Muscle layer of colon (tissue), 2 donors: Measurements from ENCODE around the gene CDS1.

Source experiments
- H3K27ac ChIP-seq: one replicate; pipeline ENCODE4 v1.7.0; 2013; ENCODE audit warnings: low read depth, mild to moderate bottlenecking, low read length, moderate library complexity
- H3K27me3 ChIP-seq, 2 donors: one replicate each; pipeline ENCODE4 v1.7.0; 2013; ENCODE audit warnings: low read length in 2 of 2, mild to moderate bottlenecking in 2 of 2; ENCODE audit not compliant: insufficient read depth in 2 of 2, control insufficient read depth in 1 of 2
- H3K36me3 ChIP-seq: one replicate; pipeline ENCODE4 v1.7.0; 2013; ENCODE audit warnings: mild to moderate bottlenecking, low read length; ENCODE audit not compliant: insufficient read depth
- H3K4me1 ChIP-seq: one replicate; pipeline ENCODE4 v1.7.0; 2013; ENCODE audit warnings: mild to moderate bottlenecking, low read length; ENCODE audit not compliant: insufficient read depth
- H3K4me3 ChIP-seq, 2 donors: one replicate each; pipeline ENCODE4 v1.7.0; 2013; ENCODE audit warnings: low read length in 2 of 2, low read depth in 1 of 2, mild to moderate bottlenecking in 1 of 2, moderate library complexity in 1 of 2
- H3K9ac ChIP-seq: one replicate; pipeline ENCODE4 v1.7.0; 2013; ENCODE audit warnings: low read length
- H3K9me3 ChIP-seq: one replicate; pipeline ENCODE4 v1.7.0; 2013; ENCODE audit warnings: mild to moderate bottlenecking, low read length
- donor health status: abdominal sarcoma.
- donor health status: Adenocarcinoma of cecum.

Gene CDS1

DNA sequence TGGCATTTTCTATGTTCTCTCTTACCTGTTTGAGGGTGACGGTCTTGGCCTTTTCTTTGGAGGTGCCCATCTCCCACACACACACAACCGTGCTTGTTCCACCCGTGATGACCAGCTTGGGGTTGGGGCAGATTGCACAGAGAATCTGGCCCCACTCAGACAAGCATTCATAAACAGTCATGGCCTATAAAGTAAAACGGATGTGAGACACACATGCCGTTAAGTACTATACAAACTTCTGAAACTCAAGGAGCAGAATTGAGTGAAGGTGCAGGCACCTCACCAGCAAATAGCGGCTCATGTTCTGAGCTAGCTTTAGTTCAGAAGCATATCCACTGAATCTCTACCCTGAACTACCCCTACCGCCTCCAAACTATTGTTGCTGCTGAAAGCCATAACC is 107.6 kb downstream of the CDS1 start:
- H3K27me3 ChIP-seq: no peaks in the 10 kb centered on the region
- peaks cover 46% of the 10 kb centered on the region for H3K36me3 ChIP-seq
- no peaks in the 10 kb centered on the region for H3K9me3 ChIP-seq
- no peak overlapping the region for H3K9ac ChIP-seq
- no peak overlapping the region for H3K4me3 ChIP-seq
- no peak overlapping the region for H3K27ac ChIP-seq
- no peaks in the 10 kb centered on the region for H3K4me1 ChIP-seq

GRCh38 chr4:84691170-84691691 is 108.3 kb downstream of the CDS1 start:
- H3K4me3 ChIP-seq: no peak overlapping the region
- no peak overlapping the region for H3K27ac ChIP-seq
- no peaks in the 10 kb centered on the region for H3K27me3 ChIP-seq
- H3K9ac ChIP-seq: no peak overlapping the region
- no peaks in the 10 kb centered on the region for H3K4me1 ChIP-seq
- no peaks in the 10 kb centered on the region for H3K9me3 ChIP-seq
- H3K36me3 ChIP-seq: peaks cover 53% of the 10 kb centered on the region

DNA sequence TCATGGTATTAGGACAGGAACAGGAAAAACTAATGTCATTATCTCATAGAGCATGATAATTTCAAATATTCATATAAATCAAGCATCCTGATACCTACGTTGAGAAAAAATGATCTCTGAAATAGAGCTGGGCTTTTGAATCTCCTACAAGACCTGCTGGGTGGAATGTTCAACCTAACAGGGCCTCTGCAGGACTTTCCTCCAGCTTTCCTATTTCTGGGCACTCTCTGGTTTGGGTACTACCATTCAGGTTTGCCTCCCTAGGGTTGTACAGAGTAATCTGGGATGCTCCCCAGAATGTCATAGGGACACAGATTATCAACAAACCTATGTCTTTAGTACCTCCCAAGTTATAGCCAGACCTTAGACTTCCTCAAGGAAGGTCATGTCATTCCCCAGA is 108.9 kb downstream of the CDS1 start:
- Histone ChIP-seq H3K4me1 (no peaks in the 10 kb centered on the region), H3K9me3 (no peaks in the 10 kb centered on the region), H3K4me3 (no peak overlapping the region), H3K27ac (no peak overlapping the region), H3K9ac (no peak overlapping the region), H3K27me3 (no peaks in the 10 kb centered on the region), H3K36me3 (peaks cover 56% of the 10 kb centered on the region)

DNA sequence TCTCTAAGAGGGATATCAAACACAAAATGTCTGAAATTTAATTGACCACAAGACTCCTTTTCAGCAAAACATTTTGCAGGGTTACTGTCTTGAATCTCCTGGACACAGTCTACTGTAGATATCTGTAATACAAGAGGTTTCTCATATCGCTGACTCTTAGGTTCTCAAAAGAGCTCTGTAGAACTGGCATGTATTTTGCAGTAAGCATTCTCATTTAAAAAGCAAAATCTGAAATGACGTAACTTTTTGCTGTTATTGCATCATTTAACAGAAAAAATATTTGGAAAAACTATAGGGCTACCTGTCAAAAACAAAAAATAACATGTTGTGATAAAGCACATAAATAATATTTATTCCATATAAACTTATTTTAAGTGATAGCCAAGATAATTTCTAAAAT is 114.2 kb downstream of the CDS1 start:
- Histone ChIP-seq H3K27ac (no peak overlapping the region), H3K9ac (no peak overlapping the region), H3K36me3 (peaks cover 48% of the 10 kb centered on the region), H3K9me3 (no peaks in the 10 kb centered on the region), H3K27me3 (no peaks in the 10 kb centered on the region), H3K4me1 (no peaks in the 10 kb centered on the region), H3K4me3 (no peak overlapping the region)

GRCh38 chr4:84697615-84698201 is 114.8 kb downstream of the CDS1 start:
- H3K27ac ChIP-seq: no peak overlapping the region
- peaks cover 51% of the 10 kb centered on the region for H3K36me3 ChIP-seq
- no peak overlapping the region for H3K9ac ChIP-seq
- no peaks in the 10 kb centered on the region for H3K27me3 ChIP-seq
- H3K4me3 ChIP-seq: no peak overlapping the region
- no peaks in the 10 kb centered on the region for H3K4me1 ChIP-seq
- no peaks in the 10 kb centered on the region for H3K9me3 ChIP-seq

DNA sequence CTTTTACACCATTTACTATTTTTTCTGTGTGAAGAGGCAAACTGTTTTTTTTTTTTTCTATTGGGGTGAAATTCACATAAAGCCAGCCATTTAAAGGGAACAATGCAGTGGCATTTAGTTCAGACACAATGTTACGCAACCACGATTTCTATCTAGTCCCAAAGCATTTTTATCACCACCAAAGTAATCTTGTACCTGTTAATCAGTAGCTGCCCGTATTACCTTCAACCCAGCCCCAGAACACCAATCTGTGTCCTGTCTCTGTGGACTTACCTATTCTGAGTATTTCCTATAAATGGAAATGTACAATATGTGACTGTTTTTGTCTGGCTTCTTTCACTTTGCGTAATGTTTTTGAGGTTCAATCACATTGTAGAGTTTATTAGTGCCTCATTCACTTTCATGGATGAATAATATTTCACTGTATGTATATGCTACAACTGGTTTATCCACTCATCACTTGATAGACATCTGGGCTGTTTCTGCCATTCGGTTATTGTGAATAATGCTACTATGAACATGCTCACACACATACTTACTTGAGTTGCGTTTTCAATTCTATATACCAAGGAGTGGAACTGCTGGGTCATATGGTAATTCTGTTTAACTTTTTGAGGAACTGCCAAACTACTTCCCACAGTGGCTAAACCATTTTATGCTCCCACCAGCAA is 116.2 kb downstream of the CDS1 start:
- peaks cover 50% of the 10 kb centered on the region for H3K36me3 ChIP-seq
- no peak overlapping the region for H3K27ac ChIP-seq

More for the DNA sequence above, 116.2 kb downstream of the CDS1 start:
- Histone ChIP-seq H3K4me1 (no peaks in the 10 kb centered on the region), H3K27me3 (no peaks in the 10 kb centered on the region), H3K4me3 (no peak overlapping the region), H3K9ac (no peak overlapping the region), H3K9me3 (no peaks in the 10 kb centered on the region)
